ENCODE results near the gene PLEKHS1. TPM values are rescaled to one million over a fixed set of nuclear protein-coding genes. Genes with fewer than 3 reads are reported as not detected.

The PLEKHS1 gene
- total RNA-seq, 2 experiments from 2014 or later: 0.08 TPM; not detected in 1

DNA sequence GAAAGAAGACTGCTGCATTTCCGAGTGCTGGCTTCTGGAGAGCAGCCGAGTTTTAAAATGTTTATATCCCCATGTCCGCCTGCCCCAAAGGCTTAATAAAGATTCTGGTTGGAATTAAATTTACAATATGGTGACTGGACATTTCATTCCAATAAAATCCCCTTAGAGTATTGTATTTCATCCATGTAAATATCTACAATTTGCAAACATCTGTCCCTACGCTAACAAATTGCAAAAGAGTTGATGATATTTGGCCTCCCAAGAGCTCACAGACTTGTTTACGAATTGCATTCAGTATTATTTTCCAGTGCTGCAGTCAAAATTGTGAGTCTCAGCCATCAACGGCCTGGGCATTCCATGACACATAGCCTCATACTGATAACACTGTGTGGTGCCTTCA, 50.1 kb downstream of the PLEKHS1 start:
- Mint-ChIP-seq H3K4me3 (no peak overlapping the region), H3K27ac (no peak overlapping the region), H3K4me1 (ENCODE audit: low read depth) (no peaks in the 10 kb centered on the region), H3K36me3 (ENCODE audit: low read depth) (no peaks in the 10 kb centered on the region), H3K27me3 (peaks cover 28% of the 10 kb centered on the region), H3K9me3 (no peaks in the 10 kb centered on the region)
- CTCF ChIA-PET: no interaction called here
- no peak overlapping the region for H3K4me3 ChIP-seq (ENCODE audit: low read length)
- DNase-seq (no peak), ATAC-seq (ENCODE audit: poor library complexity) (no peak)
- no peaks in the 10 kb centered on the region for H3K9me3 ChIP-seq (ENCODE audit: control insufficient read depth in 1 of 2, insufficient read depth in 1 of 2, low read length in 2 of 2)
- no peaks in the 10 kb centered on the region for H3K36me3 ChIP-seq (ENCODE audit: insufficient read depth, low read length)
- no peaks in the 10 kb centered on the region for H3K27me3 ChIP-seq (ENCODE audit: control insufficient read depth in 1 of 2, insufficient read depth in 2 of 2, low read length in 2 of 2)
- H3K27ac ChIP-seq (ENCODE audit: low read depth in 1 of 2, low read length in 2 of 2): no peak overlapping the region
- TF ChIP-seq CTCF (IDR thresholded peaks at IDR 0.05): no peak
- intact Hi-C loops (cut with DNase I, micrococcal nuclease): loop anchor here in 1 of 2 experiments (10.0 kb wide), 1 partner anchor 193 kb away; no protein-coding TSS in a partner anchor
- POLR2A ChIA-PET: no interaction called here
- no peaks in the 10 kb centered on the region for H3K4me1 ChIP-seq (ENCODE audit: insufficient read depth, low read length)

DNA sequence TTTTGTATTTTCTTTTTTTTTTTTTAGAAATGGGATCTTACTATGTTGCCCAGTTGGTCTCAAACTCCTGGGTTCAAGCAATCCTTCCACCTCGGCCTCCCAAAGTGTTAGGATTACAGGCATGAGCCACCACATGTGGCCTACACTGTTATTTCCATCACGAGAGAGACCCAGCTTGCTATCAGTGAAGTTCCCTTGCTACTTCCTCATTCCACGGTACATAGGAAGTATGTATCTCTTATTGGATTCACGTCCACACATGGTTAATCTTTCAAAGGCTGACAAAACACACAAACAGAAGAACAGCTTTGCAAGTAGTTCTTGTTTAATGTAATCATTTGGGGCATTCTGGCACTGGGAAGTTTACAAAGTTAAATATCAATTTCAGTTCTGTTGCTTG, 51.5 kb downstream of the PLEKHS1 start:
- no peaks in the 10 kb centered on the region for H3K4me1 Mint-ChIP-seq (ENCODE audit: low read depth)
- DNase-seq (no peak), ATAC-seq (ENCODE audit: poor library complexity) (no peak)
- H3K27ac Mint-ChIP-seq: no peak overlapping the region
- H3K27me3 Mint-ChIP-seq: peaks cover 23% of the 10 kb centered on the region
- Histone ChIP-seq H3K9me3 (ENCODE audit: control insufficient read depth in 1 of 2, insufficient read depth in 1 of 2, low read length in 2 of 2) (no peaks in the 10 kb centered on the region), H3K27ac (ENCODE audit: low read depth in 1 of 2, low read length in 2 of 2) (no peak overlapping the region), H3K4me3 (ENCODE audit: low read length) (no peak overlapping the region), H3K4me1 (ENCODE audit: insufficient read depth, low read length) (no peaks in the 10 kb centered on the region), H3K36me3 (ENCODE audit: insufficient read depth, low read length) (no peaks in the 10 kb centered on the region), H3K27me3 (ENCODE audit: control insufficient read depth in 1 of 2, insufficient read depth in 2 of 2, low read length in 2 of 2) (no peaks in the 10 kb centered on the region)
- H3K36me3 Mint-ChIP-seq (ENCODE audit: low read depth): no peaks in the 10 kb centered on the region
- H3K4me3 Mint-ChIP-seq: no peak overlapping the region
- ChIA-PET POLR2A (no interaction called here), CTCF (no interaction called here)
- no peaks in the 10 kb centered on the region for H3K9me3 Mint-ChIP-seq
- no peak for TF ChIP-seq CTCF (IDR thresholded peaks at IDR 0.05)
- intact Hi-C loops (cut with DNase I, micrococcal nuclease): loop anchor here in 1 of 2 experiments (10.0 kb wide), 1 partner anchor 192 kb away; no protein-coding TSS in a partner anchor

DNA sequence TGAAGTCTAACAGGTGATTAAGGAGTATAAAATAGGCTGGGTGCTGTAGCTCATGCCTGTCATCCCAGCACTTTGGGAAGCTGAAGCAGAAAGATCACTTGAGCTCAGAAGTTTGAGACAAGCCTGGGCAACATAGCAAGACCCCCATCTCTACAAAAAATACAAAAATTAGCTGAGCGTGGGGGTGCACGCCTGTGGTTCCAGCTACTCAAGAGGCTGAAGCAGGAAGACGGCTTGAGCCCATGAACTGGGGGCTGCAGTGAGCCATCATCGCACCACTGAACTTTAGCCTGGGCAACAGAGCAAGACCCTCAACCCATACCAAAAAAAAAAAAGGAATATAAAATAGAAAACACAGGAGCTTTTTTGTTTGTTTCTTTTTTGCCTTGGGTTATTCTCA, 55.0 kb downstream of the PLEKHS1 start:
- no peak overlapping the region for H3K4me3 Mint-ChIP-seq
- no peaks in the 10 kb centered on the region for H3K36me3 ChIP-seq (ENCODE audit: insufficient read depth, low read length)
- POLR2A ChIA-PET: no interaction called here

More for the DNA sequence above, 55.0 kb downstream of the PLEKHS1 start:
- ATAC-seq (ENCODE audit: poor library complexity) (no peak), DNase-seq (no peak)
- Histone ChIP-seq H3K4me1 (ENCODE audit: insufficient read depth, low read length) (no peaks in the 10 kb centered on the region), H3K9me3 (ENCODE audit: control insufficient read depth in 1 of 2, insufficient read depth in 1 of 2, low read length in 2 of 2) (no peaks in the 10 kb centered on the region), H3K27me3 (ENCODE audit: control insufficient read depth in 1 of 2, insufficient read depth in 2 of 2, low read length in 2 of 2) (no peaks in the 10 kb centered on the region), H3K4me3 (ENCODE audit: low read length) (no peak overlapping the region), H3K27ac (ENCODE audit: low read depth in 1 of 2, low read length in 2 of 2) (no peak overlapping the region)
- intact Hi-C loops (cut with DNase I, micrococcal nuclease): loop anchor here in 1 of 2 experiments (10.0 kb wide), 1 partner anchor 188 kb away; no protein-coding TSS in a partner anchor
- Mint-ChIP-seq H3K4me1 (ENCODE audit: low read depth) (no peaks in the 10 kb centered on the region), H3K27ac (no peak overlapping the region), H3K27me3 (peaks cover 25% of the 10 kb centered on the region), H3K9me3 (no peaks in the 10 kb centered on the region), H3K36me3 (ENCODE audit: low read depth) (no peaks in the 10 kb centered on the region)
- TF ChIP-seq CTCF (IDR thresholded peaks at IDR 0.05): no peak
- CTCF ChIA-PET: no interaction called here
